NT2/D1 (cell line): ENCODE measurements around the gene KCNH5.

Experiments used
- YY1 ChIP-seq: IDR thresholded peaks from 2 replicates; pipeline ENCODE4 v1.6.1; 2011; ENCODE audit not compliant: insufficient read length, insufficient read depth
- ZNF274 ChIP-seq: IDR thresholded peaks from 2 replicates; pipeline ENCODE4 v1.6.1; 2011; ENCODE audit warnings: mild to moderate bottlenecking, low read depth, low read length

GRCh38 chr14:63039866-63040265 lies 5.4 kb downstream of the KCNH5 start:
- TF ChIP-seq ZNF274 = no peak
- TF ChIP-seq YY1 = no peak
